Left forelimb (tissue), 1 donor: ENCODE data around the gene SLX9.
"Not testable (repeated sequence)": the region's sequence is repeated elsewhere in the genome, so short reads cannot be mapped to it uniquely, and the experiment has no call there.

Experiments
- DNase-seq: peaks from one replicate; pipeline ENCODE4 v3.0.0-alpha.2; 2018; ENCODE audit warnings: low spot score

The SLX9 gene

GRCh38 chr21:44960141-44961092 lies 20.6 kb downstream of the SLX9 start:
- no peak for DNase-seq

- no peak for DNase-seq
Measured at GRCh38 chr21:44962403-44962966, 22.7 kb downstream of the SLX9 start.

- no peak for DNase-seq
Measured at GRCh38 chr21:44964381-44964780, 24.6 kb downstream of the SLX9 start.

- no peak for DNase-seq
Measured at GRCh38 chr21:44965251-44966022, 25.6 kb downstream of the SLX9 start.

GRCh38 chr21:44966135-44967081 lies 26.6 kb downstream of the SLX9 start:
- DNase-seq: no peak

GRCh38 chr21:44967082-44968047 lies 27.5 kb downstream of the SLX9 start:
- DNase-seq: no peak

GRCh38 chr21:44969066-44969670 lies 29.3 kb downstream of the SLX9 start:
- no peak for DNase-seq

- no peak for DNase-seq
Measured at GRCh38 chr21:44969931-44970755, 30.3 kb downstream of the SLX9 start.

GRCh38 chr21:44970766-44971671 lies 31.2 kb downstream of the SLX9 start:
- no peak for DNase-seq

- DNase-seq: no peak
Measured at GRCh38 chr21:44971672-44971995, 31.8 kb downstream of the SLX9 start.

GRCh38 chr21:44972301-44972814 lies 32.5 kb downstream of the SLX9 start:
- DNase-seq: no peak

- no peak for DNase-seq
Measured at GRCh38 chr21:44972821-44973220, 33.0 kb downstream of the SLX9 start.

GRCh38 chr21:44973598-44973997 lies 33.8 kb downstream of the SLX9 start:
- no peak for DNase-seq

GRCh38 chr21:44974676-44975075 lies 34.8 kb downstream of the SLX9 start:
- no peak for DNase-seq

- DNase-seq: no peak
Measured at GRCh38 chr21:44975720-44976555, 36.1 kb downstream of the SLX9 start.

- not testable (repeated sequence) for DNase-seq
Measured at GRCh38 chr21:44976556-44977393, 36.9 kb downstream of the SLX9 start.
